ENCODE measurements around the gene PIK3C2B.

Gene PIK3C2B

GRCh38 chr1:204451352-204452124 is 43.1 kb downstream of the PIK3C2B start:
- Histone ChIP-seq H3K27me3 (ENCODE audit: control insufficient read depth in 1 of 2, insufficient read depth in 1 of 2, low read length in 2 of 2) (peaks cover under 1 to 25% of the 10 kb centered on the region in 2 experiments), H2BK120ac (ENCODE audit: low read depth, low read length) (no peak overlapping the region), H3K4me2 (ENCODE audit: low read length, poor library complexity, severe bottlenecking) (no peak overlapping the region), H3K23ac (ENCODE audit: low read length in 2 of 2) (no peak overlapping the region), H3K4ac (ENCODE audit: low read depth in 1 of 2, low read length in 2 of 2) (no peak overlapping the region), H2BK15ac (ENCODE audit: low read depth, poor library complexity, severe bottlenecking) (no peak overlapping the region), H2BK5ac (ENCODE audit: low read depth, low read length, poor library complexity, severe bottlenecking) (no peak overlapping the region), H4K91ac (ENCODE audit: low read length) (no peak overlapping the region), H3K9ac (ENCODE audit: low read length) (no peak overlapping the region), H3K79me1 (replicated peaks; ENCODE audit: low read length, poor library complexity, severe bottlenecking) (no peaks in the 10 kb centered on the region), H3K18ac (ENCODE audit: low read depth in 1 of 2, low read length in 2 of 2) (no peak overlapping the region), H3K36me3 (ENCODE audit: control insufficient read depth in 1 of 2, insufficient read depth in 2 of 2, low read depth in 1 of 2, low read length in 2 of 2) (peaks cover 0 to 23% of the 10 kb centered on the region in 2 experiments), H4K8ac (ENCODE audit: low read length) (no peak overlapping the region), H2BK12ac (ENCODE audit: low read length in 2 of 2) (no peak overlapping the region), H3K4me1 (ENCODE audit: control insufficient read depth, insufficient read depth, low read depth, low read length) (peaks cover 2% of the 10 kb centered on the region), H3K14ac (ENCODE audit: low read length in 2 of 2) (no peak overlapping the region), H3K9me3 (ENCODE audit: control insufficient read depth, low read length) (no peaks in the 10 kb centered on the region), H3K4me3 (ENCODE audit: insufficient read depth in 1 of 2, low read depth in 1 of 2, low read length in 2 of 2) (no peak overlapping the region), H2AK5ac (ENCODE audit: low read length, severe bottlenecking) (no peak overlapping the region), H2AFZ (ENCODE audit: low read depth, low read length) (no peak overlapping the region), H3K27ac (ENCODE audit: low read length, poor library complexity, severe bottlenecking) (no peak overlapping the region)
- 79% methylated on average over 7 of the region's 8 CpGs for WGBS
- no peak for DNase-seq

GRCh38 chr1:204450461-204451257 is 43.9 kb downstream of the PIK3C2B start:
- H2BK12ac ChIP-seq (ENCODE audit: low read length in 2 of 2) = no peak overlapping the region
- H3K14ac ChIP-seq (ENCODE audit: low read length in 2 of 2) = no peak overlapping the region
- H3K4me1 ChIP-seq (ENCODE audit: control insufficient read depth, insufficient read depth, low read depth, low read length) = peaks cover 3% of the 10 kb centered on the region
- 83% methylated on average over 8 of the region's 8 CpGs for WGBS
- no peak overlapping the region for H3K4ac ChIP-seq (ENCODE audit: low read depth in 1 of 2, low read length in 2 of 2)
- no peak for DNase-seq
- no peak overlapping the region for H3K9ac ChIP-seq (ENCODE audit: low read length)
- H2BK120ac ChIP-seq (ENCODE audit: low read depth, low read length) = no peak overlapping the region
- H3K4me2 ChIP-seq (ENCODE audit: low read length, poor library complexity, severe bottlenecking) = no peak overlapping the region
- H3K27ac ChIP-seq (ENCODE audit: low read length, poor library complexity, severe bottlenecking) = no peak overlapping the region
- H3K23ac ChIP-seq (ENCODE audit: low read length in 2 of 2) = no peak overlapping the region
- peaks cover 0 to 27% of the 10 kb centered on the region in 2 experiments for H3K36me3 ChIP-seq (ENCODE audit: control insufficient read depth in 1 of 2, insufficient read depth in 2 of 2, low read depth in 1 of 2, low read length in 2 of 2)
- H3K27me3 ChIP-seq (ENCODE audit: control insufficient read depth in 1 of 2, insufficient read depth in 1 of 2, low read length in 2 of 2) = peaks cover 0 to 19% of the 10 kb centered on the region in 2 experiments
- H2AFZ ChIP-seq (ENCODE audit: low read depth, low read length) = no peak overlapping the region
- H3K79me1 ChIP-seq (replicated peaks; ENCODE audit: low read length, poor library complexity, severe bottlenecking) = no peaks in the 10 kb centered on the region
- H2BK15ac ChIP-seq (ENCODE audit: low read depth, poor library complexity, severe bottlenecking) = no peak overlapping the region
- H4K8ac ChIP-seq (ENCODE audit: low read length) = no peak overlapping the region
- H2BK5ac ChIP-seq (ENCODE audit: low read depth, low read length, poor library complexity, severe bottlenecking) = no peak overlapping the region
- H3K4me3 ChIP-seq (ENCODE audit: insufficient read depth in 1 of 2, low read depth in 1 of 2, low read length in 2 of 2) = no peak overlapping the region
- no peak overlapping the region for H3K18ac ChIP-seq (ENCODE audit: low read depth in 1 of 2, low read length in 2 of 2)
- H4K91ac ChIP-seq (ENCODE audit: low read length) = no peak overlapping the region
- H3K9me3 ChIP-seq (ENCODE audit: control insufficient read depth, low read length) = no peaks in the 10 kb centered on the region
- no peak overlapping the region for H2AK5ac ChIP-seq (ENCODE audit: low read length, severe bottlenecking)

GRCh38 chr1:204449678-204450280 is 44.8 kb downstream of the PIK3C2B start:
- Histone ChIP-seq H3K4me1 (ENCODE audit: control insufficient read depth, insufficient read depth, low read depth, low read length) (peaks cover 3% of the 10 kb centered on the region), H3K36me3 (ENCODE audit: control insufficient read depth in 1 of 2, insufficient read depth in 2 of 2, low read depth in 1 of 2, low read length in 2 of 2) (peaks cover 0 to 21% of the 10 kb centered on the region in 2 experiments), H3K4me2 (ENCODE audit: low read length, poor library complexity, severe bottlenecking) (no peak overlapping the region), H2BK12ac (ENCODE audit: low read length in 2 of 2) (no peak overlapping the region), H2BK15ac (ENCODE audit: low read depth, poor library complexity, severe bottlenecking) (no peak overlapping the region), H2AK5ac (ENCODE audit: low read length, severe bottlenecking) (no peak overlapping the region), H3K4ac (ENCODE audit: low read depth in 1 of 2, low read length in 2 of 2) (no peak overlapping the region), H3K27ac (ENCODE audit: low read length, poor library complexity, severe bottlenecking) (no peak overlapping the region), H4K8ac (ENCODE audit: low read length) (no peak overlapping the region), H2BK5ac (ENCODE audit: low read depth, low read length, poor library complexity, severe bottlenecking) (no peak overlapping the region), H2BK120ac (ENCODE audit: low read depth, low read length) (no peak overlapping the region), H3K9me3 (ENCODE audit: control insufficient read depth, low read length) (no peaks in the 10 kb centered on the region), H2AFZ (ENCODE audit: low read depth, low read length) (no peak overlapping the region), H3K23ac (ENCODE audit: low read length in 2 of 2) (no peak overlapping the region), H3K79me1 (replicated peaks; ENCODE audit: low read length, poor library complexity, severe bottlenecking) (no peaks in the 10 kb centered on the region), H3K27me3 (ENCODE audit: control insufficient read depth in 1 of 2, insufficient read depth in 1 of 2, low read length in 2 of 2) (peaks cover 0 to 19% of the 10 kb centered on the region in 2 experiments), H3K14ac (ENCODE audit: low read length in 2 of 2) (no peak overlapping the region), H3K9ac (ENCODE audit: low read length) (no peak overlapping the region), H4K91ac (ENCODE audit: low read length) (no peak overlapping the region), H3K18ac (ENCODE audit: low read depth in 1 of 2, low read length in 2 of 2) (no peak overlapping the region), H3K4me3 (ENCODE audit: insufficient read depth in 1 of 2, low read depth in 1 of 2, low read length in 2 of 2) (no peak overlapping the region)
- DNase-seq = no peak
- 85% methylated on average over 7 of the region's 8 CpGs for WGBS
